Ovary (tissue), 9 donors: ENCODE results near the gene CCL2. TPM values are rescaled to one million over a fixed set of nuclear protein-coding genes. Genes with fewer than 3 reads are reported as not detected.

Experiments
- DNase-seq, 5 donors: peaks; one replicate each; pipeline ENCODE4 v3.0.0-alpha.2; 2019 to 2020
- H3K27ac ChIP-seq, 2 donors: fragments of 200-600 bp; one replicate each; pipeline versions ENCODE4 v1.5.1 to v1.8.0; 2019 to 2022
- H3K27me3 ChIP-seq: fragments of 200-600 bp; one replicate; pipeline ENCODE4 v1.8.0; 2022
- H3K36me3 ChIP-seq: fragments of 200-600 bp; sonication (generic); one replicate; pipeline ENCODE4 v1.5.1; 2019
- H3K4me1 ChIP-seq: one replicate; pipeline ENCODE4 v1.8.1; 2013; ENCODE audit warnings: mild to moderate bottlenecking, moderate library complexity; ENCODE audit not compliant: insufficient read depth
- H3K4me3 ChIP-seq: fragments of 200-600 bp; sonication (generic); one replicate; pipeline ENCODE4 v1.5.1; 2017
- H3K9me3 ChIP-seq, 2 donors: fragments of 200-600 bp in 1 of 2; sonication (generic) in 1 of 2; one replicate each; pipeline versions ENCODE4 v1.5.1 to v1.8.1; 2013 to 2019; ENCODE audit warnings: mild to moderate bottlenecking in 1 of 2, moderate library complexity in 1 of 2
- EP300 ChIP-seq: sonication (generic); formaldehyde crosslinking; IDR thresholded peaks from one replicate; pipeline ENCODE4 v1.6.1; 2017; ENCODE audit warnings: antibody characterized with exemption
- POLR2A ChIP-seq: fragments of 450-650 bp; IDR thresholded peaks from one replicate; pipeline ENCODE4 v1.6.1; 2017; ENCODE audit warnings: antibody characterized with exemption, mild to moderate bottlenecking, moderate library complexity
- WGBS, 3 donors: extraction: QIAGEN DNeasy Blood & Tissue Kit in 1 of 3; methylation state at CpG; one replicate each; pipeline versions ENCODE4 v1.1.5 to v1.1.7; 2013 to 2017; 5-methylcytosine and 5-hydroxymethylcytosine counted together
- intact Hi-C, 4 donors: fragments of 100-400 bp; cut with DNase I; formaldehyde crosslinking; loops; one replicate each; pipeline versions ENCODE4 v1.11.0 to v1.15.1; 2022 to 2023
- polyA plus RNA-seq, 2 donors: library from polyadenylated mRNA; stranded (reverse); fragments of 200-250 nt in 1 of 2; fragments of 350-450 nt in 1 of 2; fragmentation: Illumina TruSeq in 1 of 2; extraction: RNeasy Lipid Tissue Mini Kit (QIAGEN cat#74804) in 1 of 2; gene quantifications; one replicate each; pipeline ENCODE4 v1.2.3, GENCODE V29; 2013 to 2014
- total RNA-seq, 7 donors: library from RNA; depleted of rRNA in 2 of 7; stranded (reverse); fragments of >200 nt in 2 of 7; fragmentation: NEBNext Ultra II Directional in 3 of 7; extraction: Animal tissue kit (Norgen Biotek cat#: 25700) in 3 of 7; gene quantifications; one replicate each; pipeline versions ENCODE4 v1.1.0 to v1.2.4, GENCODE V29; 2016 to 2023
- TF ChIP-seq, protein P1 (sequence below), 3 donors: fragments of 450-650 bp in 2 of 3; fragments of 200-600 bp in 1 of 3; IDR thresholded peaks; one replicate each; pipeline versions ENCODE4 v1.5.1 to v1.8.0; 2016 to 2022; ENCODE audit warnings: antibody characterized with exemption in 3 of 3, mild to moderate bottlenecking in 1 of 3
- donor health status: DM: no; HTN: no; CAD: no; lungs with moderate emphysema.
- donor health status: DM: no; HTN: no; CAD: no.
- donor health status: Bipolar disorder and iron deficiency.
- donor health status: DM: yes; HTN: yes; CAD: no.
- donor health status: DM: no; HTN: no; CAD: no.
- donor health status: DM: yes; HTN: yes; CAD: no.

CCL2 gene
- total and polyA plus RNA-seq, 9 donors = 5.0 to 156 (median 31.5) TPM

DNA sequence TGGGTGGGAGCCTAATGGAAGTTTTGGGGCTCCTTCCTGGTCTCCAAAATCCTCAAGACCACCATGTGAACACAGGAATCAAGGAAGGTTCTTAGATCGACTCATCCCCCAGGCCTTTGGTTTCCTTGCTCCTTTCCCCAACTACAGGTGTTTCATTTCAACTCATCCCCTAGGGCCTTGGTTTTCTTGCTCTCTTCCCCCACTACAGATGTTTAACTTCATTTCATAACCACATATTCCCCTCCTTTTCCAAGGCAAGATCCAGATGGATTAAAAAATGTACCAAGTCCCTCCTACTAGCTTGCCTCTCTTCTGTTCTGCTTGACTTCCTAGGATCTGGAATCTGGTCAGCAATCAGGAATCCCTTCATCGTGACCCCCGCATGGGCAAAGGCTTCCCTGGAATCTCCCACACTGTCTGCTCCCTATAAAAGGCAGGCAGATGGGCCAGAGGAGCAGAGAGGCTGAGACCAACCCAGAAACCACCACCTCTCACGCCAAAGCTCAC is 30.3 kb downstream of the CCL2 start, which contains the start of gene CCL11:
Gene CCL11, plus strand, starts transcription at position 457 of the 507 bp plus-strand sequence. CDS start 67 bp downstream, outside the sequence.
- no peak within 1 kb of the TSS for H3K27ac ChIP-seq
- no peak for TF ChIP-seq POLR2A
- TF ChIP-seq, protein P1, sequence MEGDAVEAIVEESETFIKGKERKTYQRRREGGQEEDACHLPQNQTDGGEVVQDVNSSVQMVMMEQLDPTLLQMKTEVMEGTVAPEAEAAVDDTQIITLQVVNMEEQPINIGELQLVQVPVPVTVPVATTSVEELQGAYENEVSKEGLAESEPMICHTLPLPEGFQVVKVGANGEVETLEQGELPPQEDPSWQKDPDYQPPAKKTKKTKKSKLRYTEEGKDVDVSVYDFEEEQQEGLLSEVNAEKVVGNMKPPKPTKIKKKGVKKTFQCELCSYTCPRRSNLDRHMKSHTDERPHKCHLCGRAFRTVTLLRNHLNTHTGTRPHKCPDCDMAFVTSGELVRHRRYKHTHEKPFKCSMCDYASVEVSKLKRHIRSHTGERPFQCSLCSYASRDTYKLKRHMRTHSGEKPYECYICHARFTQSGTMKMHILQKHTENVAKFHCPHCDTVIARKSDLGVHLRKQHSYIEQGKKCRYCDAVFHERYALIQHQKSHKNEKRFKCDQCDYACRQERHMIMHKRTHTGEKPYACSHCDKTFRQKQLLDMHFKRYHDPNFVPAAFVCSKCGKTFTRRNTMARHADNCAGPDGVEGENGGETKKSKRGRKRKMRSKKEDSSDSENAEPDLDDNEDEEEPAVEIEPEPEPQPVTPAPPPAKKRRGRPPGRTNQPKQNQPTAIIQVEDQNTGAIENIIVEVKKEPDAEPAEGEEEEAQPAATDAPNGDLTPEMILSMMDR (IDR thresholded peaks at IDR 0.05) = no peak
- no peak for TF ChIP-seq EP300
- no peak within 1 kb of the TSS for H3K4me3 ChIP-seq
- intact Hi-C loops = no loop called here
- no peak for DNase-seq
- H3K4me1 ChIP-seq = no peaks in the 10 kb centered on the region
- no peaks in the 10 kb centered on the region for H3K36me3 ChIP-seq
- no peaks in the 10 kb centered on the region for H3K9me3 ChIP-seq
- WGBS, 3 donors = 37 to 47% (median 39%) methylated on average over 4 of the region's 4 CpGs
- no peaks in the 10 kb centered on the region for H3K27me3 ChIP-seq

GRCh38 chr17:34287875-34288274 is 32.8 kb downstream of the CCL2 start:
- DNase-seq = no peak
- Histone ChIP-seq H3K9me3 (no peaks in the 10 kb centered on the region), H3K27ac (no peak overlapping the region), H3K4me1 (no peaks in the 10 kb centered on the region), H3K36me3 (no peaks in the 10 kb centered on the region), H3K27me3 (no peaks in the 10 kb centered on the region), H3K4me3 (no peak overlapping the region)
- TF ChIP-seq POLR2A (no peak), EP300 (no peak)
- TF ChIP-seq, protein P1 (IDR thresholded peaks at IDR 0.05) = no peak
- 40 to 58% (median 52%) methylated on average over 2 of the region's 2 CpGs for WGBS, 3 donors
- intact Hi-C loops = no loop called here

DNA sequence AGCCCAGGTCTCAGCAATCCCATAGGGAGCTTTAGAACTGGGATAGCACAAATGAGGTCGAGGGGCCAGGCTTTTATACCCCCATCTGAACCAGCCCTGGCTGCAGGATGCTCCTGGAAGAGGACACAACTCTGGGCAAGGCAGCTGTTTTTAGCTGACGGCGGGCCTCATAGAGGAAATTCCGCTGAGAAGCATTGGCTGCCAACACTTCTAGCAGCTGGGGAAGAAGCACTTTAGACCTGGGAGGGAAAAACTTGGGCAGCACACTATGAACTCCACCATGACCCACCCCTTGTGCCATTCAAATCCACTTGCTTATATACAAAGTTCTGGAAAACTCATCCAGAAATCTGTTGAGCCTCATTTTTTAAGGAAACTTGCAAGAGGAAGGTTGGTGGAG is 35.5 kb downstream of the CCL2 start:
- H3K36me3 ChIP-seq = no peaks in the 10 kb centered on the region
- H3K27me3 ChIP-seq = no peaks in the 10 kb centered on the region
- no peaks in the 10 kb centered on the region for H3K9me3 ChIP-seq
- intact Hi-C loops = no loop called here
- WGBS, 3 donors = 56 to 66% (median 64%) methylated on average over 4 of the region's 4 CpGs
- H3K27ac ChIP-seq = no peak overlapping the region
- TF ChIP-seq EP300 (no peak), POLR2A (no peak)
- TF ChIP-seq, protein P1 (IDR thresholded peaks at IDR 0.05) = no peak
- H3K4me3 ChIP-seq = no peak overlapping the region
- no peaks in the 10 kb centered on the region for H3K4me1 ChIP-seq
- no peak for DNase-seq

DNA sequence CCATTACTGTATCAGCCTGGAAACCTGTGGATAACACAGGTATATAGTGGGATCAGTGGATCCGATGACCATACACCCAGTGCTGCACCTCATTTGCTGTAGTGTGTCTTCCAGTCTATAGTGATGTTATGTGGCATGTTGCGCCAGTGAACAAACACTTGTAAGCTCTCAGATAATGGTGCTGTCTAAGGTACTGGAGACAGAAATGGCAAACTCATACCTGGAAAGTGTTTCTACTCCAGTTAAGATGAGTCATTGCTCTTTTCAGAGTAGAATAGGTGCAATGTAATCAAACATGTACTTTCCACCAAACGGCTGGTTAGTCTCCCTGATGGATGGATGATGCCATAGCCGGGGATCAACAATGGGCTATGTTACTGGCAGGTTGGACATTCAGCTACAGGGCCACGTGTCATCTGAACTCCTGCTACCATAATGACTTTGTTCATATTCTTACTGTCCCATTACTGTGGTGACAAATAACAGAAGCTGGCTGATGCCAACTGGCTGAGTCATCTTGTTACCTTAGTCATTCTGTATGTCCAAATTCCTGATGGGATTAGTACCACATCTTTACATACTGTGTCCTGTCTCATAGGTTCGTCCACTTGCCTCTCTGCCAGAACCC is 36.8 kb downstream of the CCL2 start:
- no peak for DNase-seq
- intact Hi-C loops = no loop called here
- TF ChIP-seq POLR2A (no peak), EP300 (no peak)
- TF ChIP-seq, protein P1 (IDR thresholded peaks at IDR 0.05) = no peak
- H3K4me1 ChIP-seq = no peaks in the 10 kb centered on the region
- WGBS, 3 donors = 82 to 95% (median 86%) methylated on average over 6 of the region's 6 CpGs
- no peaks in the 10 kb centered on the region for H3K9me3 ChIP-seq
- no peak overlapping the region for H3K27ac ChIP-seq
- no peak overlapping the region for H3K4me3 ChIP-seq
- H3K36me3 ChIP-seq = no peaks in the 10 kb centered on the region
- no peaks in the 10 kb centered on the region for H3K27me3 ChIP-seq
